ENCODE results near the gene INAFM2.

GRCh38 chr15:40338041-40338657 is 14.7 kb downstream of the INAFM2 start:
- peak; percentile 63 to 86 for TF ChIP-seq CTCF (conservative IDR thresholded peaks at IDR 0.05 in 1 of 2, IDR thresholded peaks at IDR 0.05 in 1 of 2; ENCODE audit: extremely low read depth in 1 of 2, insufficient read depth in 1 of 2, low read depth in 1 of 2, low read length in 2 of 2)
- TF ChIP-seq EZH2 (IDR thresholded peaks at IDR 0.05; ENCODE audit: borderline replicate concordance, low read length) = no peak

Measured in mammary epithelial cell (primary cell).